Prostate gland (tissue), 2 donors: ENCODE results near the gene ZNF787. TPM values are rescaled to one million over a fixed set of nuclear protein-coding genes. Genes with fewer than 3 reads are reported as not detected.

ENCODE experiments used
- DNase-seq: peaks from one replicate; pipeline ENCODE4 v3.0.0-alpha.2; 2019; ENCODE audit warnings: low spot score
- H3K27ac ChIP-seq, 2 donors: fragments of 200-600 bp; sonication (generic); 2 replicates each; pipeline ENCODE4 v1.5.1; 2017 to 2019
- H3K27me3 ChIP-seq: fragments of 200-600 bp; sonication (generic); replicated peaks from 2 replicates; pipeline ENCODE4 v1.5.1; 2019; ENCODE audit not compliant: insufficient read depth
- H3K36me3 ChIP-seq, 2 donors: fragments of 200-600 bp; sonication (generic); 1 replicate in 1 of 2; 2 replicates in 1 of 2; pipeline versions ENCODE4 v1.5.1 to v1.8.1; 2017 to 2019
- H3K4me1 ChIP-seq: fragments of 200-600 bp; sonication (generic); replicated peaks from 2 replicates; pipeline ENCODE4 v1.5.1; 2019
- H3K4me3 ChIP-seq, 2 donors: fragments of 200-600 bp; sonication (generic); 2 replicates each; pipeline ENCODE4 v1.5.1; 2017 to 2019
- H3K9me3 ChIP-seq: fragments of 200-600 bp; sonication (generic); 2 replicates; pipeline ENCODE4 v1.5.1; 2017
- CTCF ChIP-seq, 4 experiments: fragments of 200-600 bp in 2 of 4; fragments of 450-650 bp in 2 of 4; sonication (generic) in 2 of 4; IDR thresholded peaks; 1 replicate in 3 of 4; 2 replicates in 1 of 4; pipeline ENCODE4 v1.5.1; 2016 to 2019; ENCODE audit warnings: antibody characterized with exemption in 4 of 4, mild to moderate bottlenecking in 2 of 4, moderate library complexity in 2 of 4
- POLR2A ChIP-seq: fragments of 450-650 bp; IDR thresholded peaks from one replicate; pipeline ENCODE4 v1.6.1; 2016; ENCODE audit warnings: antibody characterized with exemption, mild to moderate bottlenecking
- POLR2AphosphoS5 ChIP-seq: sonication (generic); formaldehyde crosslinking; IDR thresholded peaks from one replicate; pipeline ENCODE4 v1.6.1; 2017; ENCODE audit warnings: antibody characterized with exemption
- WGBS: methylation state at CpG from one replicate; pipeline ENCODE4 v1.1.5; 2018; 5-methylcytosine and 5-hydroxymethylcytosine counted together
- intact Hi-C: fragments of 100-400 bp; cut with DNase I; formaldehyde crosslinking; loops from one replicate; pipeline ENCODE4 v1.14.2; 2022
- total RNA-seq, 2 donors: library from RNA; depleted of rRNA; stranded (reverse); fragments of >200 nt; gene quantifications; one replicate each; pipeline ENCODE4 v1.1.0, GENCODE V29; 2016

Gene ZNF787
- total RNA-seq, 2 donors from 2014 or later = 28.2 to 47.5 TPM

- Histone ChIP-seq H3K27me3 (no peaks in the 10 kb centered on the region), H3K36me3 (no peaks in the 10 kb centered on the region), H3K4me3 (no peak overlapping the region), H3K27ac (no peak overlapping the region), H3K4me1 (peaks cover 27% of the 10 kb centered on the region), H3K9me3 (no peaks in the 10 kb centered on the region)
- WGBS = 94% methylated on average over 6 of the region's 6 CpGs
- intact Hi-C loops = no loop called here
- TF ChIP-seq POLR2A = no peak
- TF ChIP-seq POLR2AphosphoS5 = no peak
- no peak for TF ChIP-seq CTCF (IDR thresholded peaks at IDR 0.05)
- no peak for DNase-seq
Observed at GRCh38 chr19:56116606-56117005, 4.5 kb downstream of the ZNF787 start.

GRCh38 chr19:56115490-56115889 lies 5.6 kb downstream of the ZNF787 start:
- Histone ChIP-seq H3K27me3 (no peaks in the 10 kb centered on the region), H3K4me3 (no peak overlapping the region), H3K36me3 (no peaks in the 10 kb centered on the region), H3K4me1 (peaks cover 38% of the 10 kb centered on the region), H3K27ac (no peak overlapping the region), H3K9me3 (no peaks in the 10 kb centered on the region)
- intact Hi-C loops = no loop called here
- 92% methylated on average over 21 of the region's 21 CpGs for WGBS
- TF ChIP-seq CTCF (IDR thresholded peaks at IDR 0.05) (no peak), POLR2AphosphoS5 (no peak), POLR2A (no peak)
- DNase-seq = no peak

- Histone ChIP-seq H3K27ac (no peak overlapping the region), H3K4me3 (no peak overlapping the region), H3K27me3 (no peaks in the 10 kb centered on the region), H3K9me3 (no peaks in the 10 kb centered on the region), H3K36me3 (no peaks in the 10 kb centered on the region), H3K4me1 (peaks cover 41% of the 10 kb centered on the region)
- no peak for TF ChIP-seq CTCF (IDR thresholded peaks at IDR 0.05)
- no peak for TF ChIP-seq POLR2AphosphoS5
- TF ChIP-seq POLR2A = no peak
- DNase-seq = no peak
- intact Hi-C loops = loop anchor here (5.0 kb wide), 1 partner anchor 43 kb away; no protein-coding TSS in a partner anchor
- WGBS = 83% methylated on average over 10 of the region's 10 CpGs
Observed at GRCh38 chr19:56114778-56115110, 6.4 kb downstream of the ZNF787 start.

- Histone ChIP-seq H3K27me3 (no peaks in the 10 kb centered on the region), H3K4me1 (peaks cover 39% of the 10 kb centered on the region), H3K4me3 (no peak overlapping the region), H3K36me3 (no peaks in the 10 kb centered on the region), H3K27ac (no peak overlapping the region), H3K9me3 (no peaks in the 10 kb centered on the region)
- intact Hi-C loops = loop anchor here (5.0 kb wide), 1 partner anchor 43 kb away; no protein-coding TSS in a partner anchor
- no peak for DNase-seq
- WGBS = 70% methylated on average over 19 of the region's 19 CpGs
- TF ChIP-seq CTCF (IDR thresholded peaks at IDR 0.05) (no peak), POLR2AphosphoS5 (no peak), POLR2A (no peak)
Observed at GRCh38 chr19:56114051-56114777, 6.9 kb downstream of the ZNF787 start.

GRCh38 chr19:56113074-56113632 lies 7.9 kb downstream of the ZNF787 start:
- 66% methylated on average over 20 of the region's 20 CpGs for WGBS
- H3K4me1 ChIP-seq = peaks cover 43% of the 10 kb centered on the region
- TF ChIP-seq POLR2AphosphoS5 (no peak), POLR2A (no peak), CTCF (IDR thresholded peaks at IDR 0.05) (no peak)
- no peaks in the 10 kb centered on the region for H3K27me3 ChIP-seq
- intact Hi-C loops = loop anchor here (5.0 kb wide), 1 partner anchor 44 kb away; no protein-coding TSS in a partner anchor
- no peaks in the 10 kb centered on the region for H3K36me3 ChIP-seq
- no peak overlapping the region for H3K27ac ChIP-seq
- H3K4me3 ChIP-seq = no peak overlapping the region
- no peaks in the 10 kb centered on the region for H3K9me3 ChIP-seq
- DNase-seq = no peak
